HepG2 (cell line): ENCODE data around the gene SDF2. TPM values are rescaled to one million over a fixed set of nuclear protein-coding genes. Genes with fewer than 3 reads are reported as not detected.

Experiments used
- ATAC-seq: fragments of 200-7000 bp; cut with Tn5 transposase; 3 replicates; pipeline ENCODE4 v1.9.1; 2020; ENCODE audit warnings: mild to moderate bottlenecking, moderate library complexity
- BruUV-seq: library from RNA; stranded (reverse); fragments of 400-500 nt; replicated peaks from 2 replicates; lab custom pipeline; 2021; lab: Mats Ljungman, UMichigan
- CTCF ChIA-PET: fragments of 300-600 bp; formaldehyde crosslinking; extraction: SDS; loops from one replicate; lab custom pipeline; 2021; ENCODE audit warnings: low total read pairs, inconsistent platforms, low intra/inter-chr PET ratio; lab: Yijun Ruan, JAX
- POLR2A ChIA-PET: fragments of 350-600 bp; sonication (Branson Sonifier 250); formaldehyde crosslinking; loops from one replicate; lab custom pipeline; 2020; ENCODE audit warnings: antibody characterized with exemption, inconsistent platforms; lab: Yijun Ruan, JAX
- DNase-seq: peaks from one replicate; pipeline ENCODE4 v3.0.0-alpha.2; 2015; ENCODE audit warnings: low spot score
- FAIRE-seq: peaks from 3 replicates; lab custom pipeline; 2011; peaks lifted over from hg19 to GRCh38; lab: Jason Lieb, UNC
- H2AFZ ChIP-seq: one replicate; pipeline ENCODE4 v1.6.1; 2011; ENCODE audit warnings: low read length, inconsistent platforms
- H3K27ac ChIP-seq: fragments of 300-600 bp; 3 replicates; pipeline ENCODE4 v1.8.0; 2011; ENCODE audit warnings: mixed run types, mild to moderate bottlenecking, mixed read lengths, low read length, inconsistent platforms; ENCODE audit not compliant: insufficient read depth; ENCODE audit errors: extremely low read length
- H3K27me3 ChIP-seq, 2 experiments: fragments of 200-600 bp in 1 of 2; 2 replicates in 1 of 2; 3 replicates in 1 of 2; pipeline versions ENCODE4 v1.6.0 to v1.8.0; 2011; ENCODE audit warnings: low read length in 2 of 2, mild to moderate bottlenecking in 2 of 2, moderate library complexity in 2 of 2, inconsistent platforms in 1 of 2; ENCODE audit not compliant: insufficient read depth in 2 of 2, control insufficient read depth in 1 of 2
- H3K36me3 ChIP-seq, 2 experiments: fragments of 200-600 bp in 1 of 2; replicated peaks in 1 of 2; 2 replicates in 1 of 2; 3 replicates in 1 of 2; pipeline versions ENCODE4 v1.5.1 to v1.8.0; 2011; ENCODE audit warnings: low read length in 2 of 2, inconsistent platforms in 1 of 2; ENCODE audit not compliant: insufficient read depth in 2 of 2, control insufficient read depth in 1 of 2
- H3K4me1 ChIP-seq: 2 replicates; pipeline ENCODE4 v1.5.1; 2012; ENCODE audit warnings: low read length, inconsistent platforms; ENCODE audit not compliant: insufficient read depth
- H3K4me2 ChIP-seq: 2 replicates; pipeline ENCODE4 v1.6.0; 2011; ENCODE audit warnings: low read depth, low read length, inconsistent platforms
- H3K4me3 ChIP-seq, 3 experiments: fragments of 200-600 bp in 1 of 3; sonication (generic), shearing (Covaris generic) in 1 of 3; replicated peaks in 1 of 3; 2 replicates each; pipeline ENCODE4 v1.5.1; 2011 to 2016; ENCODE audit warnings: low read length in 3 of 3, inconsistent platforms in 2 of 3, low read depth in 2 of 3, mild to moderate bottlenecking in 2 of 3, control low read depth in 1 of 3, mixed read lengths in 1 of 3; ENCODE audit not compliant: insufficient read depth in 1 of 3
- H3K79me2 ChIP-seq: one replicate; pipeline ENCODE4 v1.6.1; 2011; ENCODE audit warnings: low read length, inconsistent platforms; ENCODE audit not compliant: insufficient read depth
- H3K9ac ChIP-seq: 2 replicates; pipeline ENCODE4 v1.6.0; 2011; ENCODE audit warnings: mild to moderate bottlenecking, low read depth, low read length, inconsistent platforms; ENCODE audit not compliant: insufficient read depth
- H3K9me3 ChIP-seq: 2 replicates; pipeline ENCODE4 v1.5.1; 2012; ENCODE audit warnings: mild to moderate bottlenecking, low read length
- H4K20me1 ChIP-seq: 2 replicates; pipeline ENCODE4 v1.6.0; 2011; ENCODE audit warnings: inconsistent platforms, mild to moderate bottlenecking, low read length, moderate library complexity; ENCODE audit not compliant: insufficient read depth
- HDAC6 ChIP-seq: fragments of 200-600 bp; sonication (generic); IDR thresholded peaks from 2 replicates; pipeline ENCODE4 v1.7.0; 2017; ENCODE audit warnings: mild to moderate bottlenecking, antibody characterized with exemption, low read length, low read depth
- MYC ChIP-seq: sonication (generic); formaldehyde crosslinking; IDR thresholded peaks from 2 replicates; pipeline ENCODE4 v1.9.0; 2021; ENCODE audit warnings: missing genetic modification reagents, borderline replicate concordance
- SMAD1 ChIP-seq: sonication (generic); formaldehyde crosslinking; IDR thresholded peaks from 2 replicates; pipeline ENCODE4 v1.4.0; 2020; ENCODE audit warnings: missing genetic modification reagents, low read depth, mild to moderate bottlenecking, borderline replicate concordance
- SMAD9 ChIP-seq: sonication (generic); formaldehyde crosslinking; IDR thresholded peaks from 2 replicates; pipeline ENCODE4 v1.5.1; 2020; ENCODE audit warnings: mild to moderate bottlenecking, missing genetic modification reagents
- SRSF4 ChIP-seq: fragments of 200-400 bp; formaldehyde crosslinking; IDR thresholded peaks from one replicate; pipeline ENCODE4 v1.6.1; 2018; ENCODE audit warnings: mild to moderate bottlenecking, low read depth, low read length, moderate library complexity; ENCODE audit not compliant: poor library complexity, severe bottlenecking
- STAG1 ChIP-seq: sonication (generic); formaldehyde crosslinking; IDR thresholded peaks from 2 replicates; pipeline ENCODE4 v1.4.0; 2020; ENCODE audit warnings: missing genetic modification reagents
- TP53 ChIP-seq: sonication (generic); formaldehyde crosslinking; conservative IDR thresholded peaks from 2 replicates; pipeline ENCODE4 v1.4.0; 2020; ENCODE audit warnings: missing genetic modification reagents
- ZBTB38 ChIP-seq: sonication (generic); formaldehyde crosslinking; IDR thresholded peaks from 2 replicates; pipeline ENCODE4 v1.5.1; 2020; ENCODE audit warnings: mild to moderate bottlenecking, missing genetic modification reagents
- ZNF263 ChIP-seq: sonication (generic); formaldehyde crosslinking; IDR thresholded peaks from 2 replicates; pipeline ENCODE4 v1.4.0; 2020; ENCODE audit warnings: missing genetic modification reagents
- ZNF318 ChIP-seq: sonication (generic); formaldehyde crosslinking; IDR thresholded peaks from 2 replicates; pipeline ENCODE4 v1.4.0; 2020; ENCODE audit warnings: mild to moderate bottlenecking, missing genetic modification reagents
- ZNF431 ChIP-seq: sonication (generic); formaldehyde crosslinking; IDR thresholded peaks from 2 replicates; pipeline ENCODE4 v1.9.0; 2022; ENCODE audit warnings: missing genetic modification reagents, low read depth, mild to moderate bottlenecking, borderline replicate concordance
- ZNF546 ChIP-seq: sonication (generic); formaldehyde crosslinking; conservative IDR thresholded peaks from 2 replicates; pipeline ENCODE4 v1.8.1; 2023; ENCODE audit warnings: mild to moderate bottlenecking, missing genetic modification reagents
- WGBS: methylation state at CpG from one replicate; pipeline ENCODE4 v1.1.6; 2017; ENCODE audit warnings: low lambda C conversion rate; 5-methylcytosine and 5-hydroxymethylcytosine counted together
- in situ Hi-C: cut with HindIII; loops from 2 replicates; pipeline ENCODE4 v1.10.0; 2017; ENCODE audit warnings: low pct_unique_long_range_greater_than_20kb; ENCODE audit not compliant: extremely low pct_ligation_motif_present
- intact Hi-C: fragments of 100-400 bp; cut with micrococcal nuclease; formaldehyde crosslinking; loops from one replicate; pipeline ENCODE4 v1.10.0; 2022; ENCODE audit not compliant: unreplicated experiment
- polyA plus RNA-seq, 8 experiments: library from polyadenylated mRNA; depleted of rRNA in 3 of 8; stranded (reverse) in 7 of 8; unstranded in 1 of 8; fragments of >200 nt; fragmentation: Illumina TruSeq in 4 of 8; extraction: Trizol in 4 of 8; gene quantifications; 2 replicates each; pipeline versions ENCODE4 v1.2.1 to v1.2.3, GENCODE V29; 2011 to 2016; ENCODE audit warnings: low read depth in 4 of 8, missing spikeins in 1 of 8, mixed read lengths in 1 of 8; ENCODE audit not compliant: insufficient read depth in 1 of 8
- total RNA-seq, 5 experiments: library from RNA; depleted of rRNA; stranded (reverse); fragments of >200 nt; fragmentation: Illumina TruSeq; extraction: Trizol; gene quantifications; 2 replicates each; pipeline ENCODE4 v1.2.3, GENCODE V29; 2016; ENCODE audit warnings: low read depth in 1 of 5
- TF ChIP-seq, protein P1 (sequence below): sonication (generic); formaldehyde crosslinking; IDR thresholded peaks from 2 replicates; pipeline ENCODE4 v1.4.0; 2020; ENCODE audit warnings: mild to moderate bottlenecking, missing genetic modification reagents, borderline replicate concordance
- TF ChIP-seq, protein P2 (sequence below): sonication (generic); formaldehyde crosslinking; IDR thresholded peaks from 2 replicates; pipeline ENCODE4 v1.4.0; 2020; ENCODE audit warnings: missing genetic modification reagents

The SDF2 gene
- total and polyA plus RNA-seq, 2 of the 13 experiments (the other 11 are each of a cell fraction or from before 2014, with no cell fraction given) = 58.2 to 58.4 TPM

GRCh38 chr17:28693869-28694268, 32.2 kb upstream of the SDF2 start:
- DNase-seq (no peak), FAIRE-seq (no peak), ATAC-seq (no peak)
- Histone ChIP-seq H3K27me3 (no peaks in the 10 kb centered on the region), H3K4me3 (no peak overlapping the region), H2AFZ (no peak overlapping the region), H3K79me2 (no peaks in the 10 kb centered on the region), H3K27ac (no peak overlapping the region), H3K4me1 (peaks cover 26% of the 10 kb centered on the region), H3K9me3 (no peaks in the 10 kb centered on the region), H4K20me1 (no peaks in the 10 kb centered on the region), H3K4me2 (no peak overlapping the region), H3K36me3 (peaks cover 39 to 69% of the 10 kb centered on the region in 2 experiments), H3K9ac (no peak overlapping the region)
- POLR2A ChIA-PET = interaction anchor here (1.0 to 1.8 kb wide), 4 partner anchors 16 to 32 kb away, joined by 3 to 6 read pairs (median 4); partner anchors contain the start of genes PROCA1, RPL23A and SUPT6H
- intact Hi-C loops (no loop called here), in situ Hi-C loops (no loop called here)
- CTCF ChIA-PET = no interaction called here
- WGBS = 100% methylated on average over 1 of the region's 1 CpG
- no TSS peak for BruUV-seq
- TF ChIP-seq ZBTB38 (CRISPR knock-in tag) = no peak
- TF ChIP-seq ZNF318 (CRISPR knock-in tag) = no peak
- no peak for TF ChIP-seq TP53 (CRISPR knock-in tag)
- no peak for TF ChIP-seq ZNF263 (CRISPR knock-in tag)
- TF ChIP-seq, protein P1, sequence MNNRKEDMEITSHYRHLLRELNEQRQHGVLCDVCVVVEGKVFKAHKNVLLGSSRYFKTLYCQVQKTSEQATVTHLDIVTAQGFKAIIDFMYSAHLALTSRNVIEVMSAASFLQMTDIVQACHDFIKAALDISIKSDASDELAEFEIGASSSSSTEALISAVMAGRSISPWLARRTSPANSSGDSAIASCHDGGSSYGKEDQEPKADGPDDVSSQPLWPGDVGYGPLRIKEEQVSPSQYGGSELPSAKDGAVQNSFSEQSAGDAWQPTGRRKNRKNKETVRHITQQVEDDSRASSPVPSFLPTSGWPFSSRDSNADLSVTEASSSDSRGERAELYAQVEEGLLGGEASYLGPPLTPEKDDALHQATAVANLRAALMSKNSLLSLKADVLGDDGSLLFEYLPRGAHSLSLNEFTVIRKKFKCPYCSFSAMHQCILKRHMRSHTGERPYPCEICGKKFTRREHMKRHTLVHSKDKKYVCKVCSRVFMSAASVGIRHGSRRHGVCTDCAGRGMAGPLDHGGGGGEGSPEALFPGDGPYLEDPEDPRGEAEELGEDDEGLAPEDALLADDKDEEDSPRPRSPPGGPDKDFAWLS (CRISPR knock-in tag) = no peak
- TF ChIP-seq SMAD1 (CRISPR knock-in tag) = no peak
- TF ChIP-seq ZNF546 (CRISPR knock-in tag) = no peak
- TF ChIP-seq STAG1 (CRISPR knock-in tag) = no peak
- TF ChIP-seq, protein P2, sequence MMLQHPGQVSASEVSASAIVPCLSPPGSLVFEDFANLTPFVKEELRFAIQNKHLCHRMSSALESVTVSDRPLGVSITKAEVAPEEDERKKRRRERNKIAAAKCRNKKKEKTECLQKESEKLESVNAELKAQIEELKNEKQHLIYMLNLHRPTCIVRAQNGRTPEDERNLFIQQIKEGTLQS (CRISPR knock-in tag) = no peak
- no peak for TF ChIP-seq SMAD9 (CRISPR knock-in tag)
- TF ChIP-seq ZNF431 (CRISPR knock-in tag) = no peak
- TF ChIP-seq MYC (CRISPR knock-in tag) = no peak
- no peak for TF ChIP-seq HDAC6
- TF ChIP-seq SRSF4 = no peak
